LHCN-M2 (cell line): ENCODE results near the gene CDH12. TPM values are rescaled to one million over a fixed set of nuclear protein-coding genes. Genes with fewer than 3 reads are reported as not detected.

Experiments
- DNase-seq: peaks from one replicate; pipeline ENCODE4 v3.0.0-alpha.2; 2012; ENCODE audit warnings: low read depth
- total RNA-seq: library from RNA; depleted of rRNA; stranded (reverse); fragments of >200 nt; gene quantifications from 2 replicates; pipeline ENCODE4 v1.2.3, GENCODE V29; 2014

CDH12 gene
- total RNA-seq, 1 experiment from 2014 or later: not detected

DNA sequence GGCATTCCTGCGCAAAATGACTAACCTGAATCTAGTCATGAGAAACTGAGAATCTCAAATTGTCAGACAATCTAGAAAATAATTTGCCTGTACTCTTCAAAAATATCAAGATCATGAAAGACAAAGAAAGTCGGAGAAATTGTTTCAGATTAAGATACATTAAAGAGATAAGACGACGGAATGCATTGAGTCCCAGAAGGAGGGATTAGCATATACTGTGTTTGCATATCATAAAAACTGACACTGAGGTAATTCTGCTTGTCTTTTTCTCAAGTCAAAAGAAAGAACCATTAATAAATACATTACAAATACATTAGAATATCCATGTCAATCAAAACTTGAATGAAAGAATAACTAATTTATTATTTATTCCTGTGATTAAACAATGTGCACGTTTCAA, 88.4 kb downstream of the CDH12 start:
- DNase-seq: no peak

DNA sequence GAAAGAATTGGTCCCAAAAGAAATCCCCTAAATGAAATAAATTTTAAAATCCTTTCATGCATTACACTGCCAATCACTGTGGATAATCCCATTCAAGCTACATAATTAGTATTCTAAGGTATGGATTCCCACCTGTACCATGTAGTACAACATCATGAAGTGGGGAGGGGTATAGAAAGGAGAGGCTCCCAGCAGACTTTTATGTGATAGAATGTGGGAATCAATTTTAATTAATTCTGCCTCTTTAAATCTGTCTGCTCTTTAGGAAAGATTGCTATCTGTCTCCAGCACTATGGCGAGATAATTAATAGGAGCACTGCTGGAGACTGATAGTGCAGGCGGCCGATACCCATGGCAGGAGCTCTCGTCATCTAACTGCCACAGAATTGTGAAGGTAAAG, 95.4 kb downstream of the CDH12 start:
- DNase-seq: no peak

DNA sequence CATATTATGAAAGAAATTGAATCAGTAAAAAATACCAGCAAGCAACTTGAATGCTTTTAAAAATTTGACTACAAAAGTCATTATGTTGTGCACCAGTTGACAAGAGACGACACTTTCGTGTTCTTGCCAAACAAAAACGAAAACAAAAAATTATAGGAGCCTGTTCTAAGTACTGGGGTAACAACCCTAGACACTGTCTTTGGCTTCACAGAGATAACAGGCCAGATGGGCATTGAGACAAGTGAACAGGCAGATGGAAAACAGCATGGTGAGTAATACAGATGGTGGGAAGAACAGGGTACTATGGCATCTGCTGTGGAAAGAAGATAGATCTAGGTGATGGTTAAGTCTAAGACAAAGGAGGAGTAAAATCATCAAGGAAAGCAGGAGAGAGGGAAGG, 99.0 kb downstream of the CDH12 start:
- no peak for DNase-seq

DNA sequence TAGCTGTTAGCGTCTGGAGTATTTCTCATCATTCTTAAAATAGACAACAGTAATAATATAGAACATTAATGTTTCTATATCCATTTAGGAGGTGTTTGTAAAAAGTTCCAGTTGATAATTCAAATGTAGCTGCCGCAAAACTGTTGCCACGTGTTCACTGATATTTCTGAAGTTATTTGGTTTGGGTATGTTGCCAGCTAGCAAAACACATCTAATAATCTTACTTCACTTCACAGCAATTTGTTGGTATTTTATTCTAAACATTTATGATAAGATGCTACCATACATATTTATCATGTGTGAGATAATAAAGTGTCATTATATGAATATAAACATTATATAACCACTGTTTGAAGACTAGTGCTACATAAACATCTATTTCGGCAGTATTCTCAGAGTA, 101.6 kb downstream of the CDH12 start:
- no peak for DNase-seq

DNA sequence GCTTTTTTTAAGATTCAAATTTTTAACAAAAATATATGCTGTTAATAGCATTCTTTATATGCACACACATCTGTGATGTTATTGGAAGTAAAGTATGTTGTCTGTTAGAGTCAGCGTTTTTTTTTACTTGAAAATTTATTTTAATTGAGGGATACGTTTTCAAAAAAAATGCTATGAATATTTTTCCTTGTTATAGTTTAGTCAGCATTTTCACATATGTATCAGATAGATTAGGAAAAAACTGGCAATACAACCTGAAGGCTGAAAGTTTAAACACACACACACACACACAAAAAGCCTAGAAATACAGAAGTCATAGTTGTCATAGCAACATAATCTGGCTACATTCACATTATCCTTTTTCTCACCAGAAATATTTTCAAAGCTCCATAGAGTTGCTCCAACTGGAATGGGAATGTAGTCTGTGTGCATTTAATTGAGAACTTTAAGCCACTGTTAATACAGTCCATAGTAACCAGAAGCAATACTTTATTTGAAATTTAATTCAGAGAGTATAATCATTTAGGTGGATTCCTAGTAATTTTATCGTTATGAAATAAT, 116.6 kb downstream of the CDH12 start:
- no peak for DNase-seq

DNA sequence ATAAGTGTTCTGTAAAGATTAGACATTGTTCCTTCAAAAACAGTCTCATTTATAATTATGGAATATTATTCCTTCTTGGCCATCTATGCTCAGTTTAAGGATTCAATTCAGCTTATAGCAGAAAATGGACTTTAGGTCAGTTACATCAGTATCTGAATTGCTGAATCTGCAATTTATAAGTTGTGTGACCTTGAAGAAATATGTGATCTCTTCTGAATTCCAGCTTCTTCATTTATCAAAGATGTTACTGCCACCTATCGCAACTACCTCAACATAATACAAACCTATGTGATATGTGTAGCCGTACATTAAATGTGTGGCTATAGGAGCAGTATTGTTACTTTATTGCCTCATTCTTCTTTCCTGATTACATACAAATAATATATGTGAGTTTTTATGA, 118.2 kb downstream of the CDH12 start:
- DNase-seq: no peak

DNA sequence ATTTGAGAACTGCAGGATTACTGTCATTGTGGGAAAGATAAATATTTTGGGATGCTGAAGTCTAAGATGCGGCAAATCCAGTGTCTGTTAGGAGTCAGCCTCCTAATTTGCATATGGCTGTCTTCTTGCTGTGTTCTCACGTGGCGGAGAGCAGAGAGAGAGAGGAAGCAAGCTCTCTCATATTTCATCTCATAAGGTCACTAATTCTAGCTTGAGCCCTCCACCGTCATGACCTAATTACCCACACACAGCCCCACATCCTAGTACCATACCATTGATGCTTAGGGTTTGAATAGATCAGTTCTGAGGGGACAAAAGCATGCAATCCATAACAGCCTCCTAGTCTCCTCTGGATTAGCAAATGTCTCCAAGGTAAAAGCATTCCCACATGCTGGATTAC, 124.5 kb downstream of the CDH12 start:
- DNase-seq: no peak

DNA sequence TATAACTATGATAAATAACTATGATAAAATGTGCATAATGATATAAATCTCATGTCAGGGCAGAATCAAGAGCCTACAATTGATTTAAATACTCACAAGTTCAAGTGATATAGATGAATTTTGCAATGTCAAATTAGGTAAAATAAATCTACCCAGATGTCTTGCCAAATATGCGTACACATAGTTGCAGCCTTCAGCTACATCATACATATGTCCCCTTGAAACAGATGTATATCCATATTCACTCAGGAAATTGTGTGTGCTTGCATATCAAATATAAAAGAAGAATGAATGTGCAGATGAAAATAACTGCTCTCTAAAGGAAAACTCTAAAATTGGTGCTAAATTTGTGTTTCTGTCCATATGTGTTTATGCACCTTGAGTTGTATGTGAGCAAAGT, 130.7 kb downstream of the CDH12 start:
- no peak for DNase-seq

DNA sequence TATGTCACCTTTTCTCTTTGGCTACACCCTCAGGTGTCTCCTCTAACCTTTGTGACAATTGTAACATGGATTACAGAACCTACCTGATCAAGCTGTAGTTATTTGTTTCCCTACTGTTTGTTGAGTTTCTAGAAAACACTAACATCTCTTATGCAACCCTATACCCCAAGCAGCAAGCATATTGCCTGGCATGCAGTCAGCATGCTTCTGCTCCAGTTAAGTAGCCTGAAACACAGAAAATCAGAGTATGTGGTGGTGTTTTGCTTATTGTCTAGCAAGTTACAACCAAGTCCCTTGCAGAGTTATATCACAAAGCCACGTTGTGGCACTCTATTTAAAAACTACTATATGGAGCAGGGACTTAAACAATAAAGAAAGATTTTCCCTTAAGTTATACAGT, 131.1 kb downstream of the CDH12 start:
- no peak for DNase-seq

DNA sequence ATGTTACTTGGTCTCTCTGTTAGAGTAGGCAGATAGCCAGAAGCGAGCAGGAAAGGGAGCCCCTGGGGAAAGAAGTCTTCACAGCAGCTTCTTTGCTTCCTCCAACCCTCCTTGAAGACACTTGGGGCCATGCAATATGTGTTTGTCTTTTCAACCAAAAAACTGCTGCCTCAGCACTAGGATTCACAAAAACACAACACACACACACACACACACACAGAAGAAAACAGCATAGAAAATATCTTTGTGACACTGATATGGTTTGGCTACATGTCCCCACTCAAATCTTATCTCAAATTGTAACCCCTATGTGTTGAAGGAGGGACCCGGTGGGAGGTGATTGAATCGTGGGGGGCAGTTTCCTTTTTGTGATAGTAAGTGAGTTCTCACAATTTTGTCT, 133.3 kb downstream of the CDH12 start:
- DNase-seq: no peak

DNA sequence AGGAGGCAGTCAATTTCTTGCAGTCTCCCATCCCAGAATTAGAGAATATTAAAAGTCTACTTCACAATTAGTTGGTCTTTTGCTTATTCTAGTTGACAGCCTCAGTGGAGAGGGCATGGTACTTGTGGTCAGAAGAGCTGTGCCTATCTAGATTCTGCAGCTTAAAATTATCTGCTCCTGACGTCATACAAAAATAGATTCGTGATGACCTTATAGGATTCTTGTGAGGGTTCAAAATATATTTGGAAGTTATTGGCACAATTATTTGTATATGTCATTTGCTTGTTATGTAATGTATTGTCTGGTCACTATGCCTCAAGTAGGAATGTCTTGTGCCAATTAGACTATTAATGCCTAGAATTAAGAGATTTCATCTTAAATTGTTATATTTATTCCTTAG, 142.5 kb downstream of the CDH12 start:
- no peak for DNase-seq

DNA sequence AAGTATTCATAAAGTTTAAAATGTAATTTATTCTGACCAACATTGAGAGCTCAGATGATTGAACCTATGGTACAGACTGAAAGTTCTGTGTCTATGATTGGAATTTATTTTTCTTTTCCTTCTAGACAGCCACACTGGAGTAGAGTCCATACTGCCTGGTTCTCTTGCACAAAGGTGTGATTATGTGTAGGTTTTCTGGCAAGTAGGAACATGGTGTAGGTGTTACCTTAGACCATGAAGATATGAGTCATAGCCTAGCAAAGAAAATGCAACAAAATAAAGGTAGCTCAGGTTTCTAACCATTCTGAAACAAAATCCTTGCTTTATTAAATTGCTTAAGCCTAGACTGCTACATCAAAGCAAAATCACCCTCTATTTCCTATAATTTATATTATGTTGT, 143.4 kb downstream of the CDH12 start:
- DNase-seq: no peak

DNA sequence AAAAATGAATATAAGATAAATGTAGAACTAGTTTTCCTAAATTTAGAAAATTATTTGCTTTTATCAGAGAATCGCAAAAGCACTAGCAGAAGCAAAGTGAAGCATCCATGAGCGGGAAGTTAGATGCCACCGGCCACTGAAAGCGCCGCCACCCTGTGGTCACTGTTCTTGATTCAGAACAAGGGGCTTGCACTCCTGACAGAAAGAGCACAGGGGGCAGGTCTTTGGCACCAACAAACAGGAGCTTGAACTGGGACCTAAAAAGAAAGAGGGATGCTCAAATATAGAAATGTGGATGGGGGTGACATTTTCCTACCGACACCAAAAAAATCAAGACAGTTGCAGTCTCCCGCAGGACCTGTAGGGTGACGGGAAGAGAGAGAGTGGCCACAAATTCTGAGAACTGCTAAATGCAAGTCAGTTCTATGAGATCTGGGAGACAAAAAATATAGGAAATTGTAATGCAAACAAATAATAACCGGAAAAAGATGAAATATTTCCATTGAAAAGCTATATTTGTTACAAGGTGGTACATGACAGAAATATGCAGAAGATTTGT, 144.3 kb downstream of the CDH12 start:
- DNase-seq: no peak

DNA sequence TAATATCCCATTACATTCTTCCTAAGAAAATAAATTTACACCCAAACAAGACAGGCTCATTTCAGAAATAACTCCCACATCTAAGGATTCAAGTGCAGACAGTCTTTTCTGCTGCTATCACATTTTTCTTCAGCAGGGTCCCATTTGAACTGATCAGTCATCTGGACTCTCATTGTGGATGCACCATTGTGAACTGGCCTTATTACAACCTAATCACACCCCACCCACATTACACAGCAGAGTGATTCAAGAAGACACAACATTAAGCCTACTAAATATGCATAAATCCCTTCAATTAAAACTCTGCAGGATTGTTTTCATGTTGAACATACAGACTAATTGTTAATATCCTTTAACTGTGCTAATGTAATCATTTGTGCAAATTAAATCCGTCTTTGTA, 146.2 kb downstream of the CDH12 start:
- DNase-seq: no peak

DNA sequence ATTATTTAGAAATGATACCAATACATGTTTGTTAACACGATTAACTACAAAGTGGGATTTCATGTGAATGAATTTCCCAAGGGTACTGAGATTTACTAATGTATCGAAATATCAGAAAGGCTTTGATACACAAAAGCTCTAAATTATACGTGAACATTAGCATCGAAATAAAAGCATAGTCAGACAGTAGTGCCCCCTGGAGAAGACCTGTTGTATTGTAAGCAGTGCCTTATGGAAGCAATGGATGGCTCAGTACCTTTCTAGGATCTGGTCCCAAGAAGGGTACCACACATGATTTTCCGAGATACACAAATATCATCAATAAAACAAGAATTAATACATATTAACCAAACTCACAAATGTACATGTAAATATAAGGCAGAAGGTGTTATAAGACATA, 153.8 kb downstream of the CDH12 start:
- no peak for DNase-seq

DNA sequence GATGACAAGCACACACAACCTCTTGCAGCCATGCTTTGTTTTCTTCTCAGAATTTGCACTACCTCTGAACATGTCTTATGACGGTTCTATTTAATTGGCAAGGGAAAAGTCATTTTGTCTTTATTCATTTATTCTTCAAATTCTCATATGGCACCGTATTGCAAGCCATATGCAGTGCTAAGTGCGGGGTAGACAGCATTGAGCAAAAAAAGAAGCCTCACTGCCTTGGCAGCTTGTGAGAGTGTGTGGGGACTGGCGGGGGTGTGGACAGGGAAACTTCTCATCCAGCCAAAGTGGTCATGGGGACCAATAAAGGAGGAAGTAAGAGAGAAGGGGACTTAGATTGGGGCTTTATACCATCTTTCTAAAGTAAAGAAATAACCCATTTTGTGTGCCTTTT, 160.0 kb downstream of the CDH12 start:
- DNase-seq: no peak

DNA sequence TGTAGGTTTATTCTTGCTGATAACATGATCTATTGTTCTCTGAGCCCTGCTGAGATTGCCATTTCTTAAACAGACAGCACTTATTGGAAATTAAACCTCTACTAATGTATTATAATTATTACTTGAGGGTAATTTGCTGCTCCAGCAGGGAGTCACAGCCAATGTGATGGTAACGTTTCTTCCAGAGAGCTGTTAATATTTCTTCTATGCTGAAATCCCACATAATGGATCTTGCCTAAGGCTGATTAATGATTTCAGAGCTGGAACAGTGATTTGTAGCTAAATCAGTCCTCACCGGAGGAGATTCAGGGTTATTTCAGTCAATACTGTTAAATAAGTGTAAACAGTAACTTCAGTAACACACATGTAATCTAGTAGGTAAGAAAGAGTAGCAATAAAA, 170.1 kb downstream of the CDH12 start:
- DNase-seq: no peak

DNA sequence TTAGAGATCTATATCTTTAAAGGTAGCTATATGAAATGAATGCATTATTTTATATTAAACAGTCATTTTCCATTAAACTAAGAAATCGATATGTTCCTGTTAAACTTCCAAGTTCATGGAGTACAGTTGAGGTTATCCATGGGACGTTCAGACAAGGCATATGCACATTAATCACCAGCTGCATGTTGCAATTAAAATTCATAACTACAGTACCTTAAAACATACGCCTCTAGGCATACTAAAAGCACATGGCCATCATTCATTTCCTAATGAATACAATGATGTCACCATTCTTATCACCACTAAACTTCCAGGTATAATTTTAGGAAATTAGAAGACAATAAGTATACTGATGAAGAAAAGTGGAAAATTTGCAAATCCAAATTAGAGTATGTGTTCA, 174.3 kb downstream of the CDH12 start:
- no peak for DNase-seq

DNA sequence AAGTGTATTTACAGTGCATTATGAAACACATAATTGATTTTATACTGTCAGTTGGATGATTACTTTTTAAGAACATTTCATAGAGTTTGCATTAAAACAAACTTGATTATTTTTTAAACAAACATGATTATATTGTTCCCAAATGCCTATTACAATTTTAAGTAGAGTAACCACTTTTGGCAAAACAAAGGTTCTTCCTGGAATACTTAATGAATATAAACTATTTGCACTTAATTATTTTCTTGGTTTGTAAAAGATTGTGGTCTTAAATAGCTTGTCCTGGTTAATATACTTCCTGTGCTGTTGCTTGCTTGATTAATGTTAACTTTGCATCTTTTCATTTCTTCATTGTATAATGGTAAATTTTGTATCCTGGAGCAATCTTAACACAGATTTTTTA, 180.0 kb downstream of the CDH12 start:
- DNase-seq: no peak

DNA sequence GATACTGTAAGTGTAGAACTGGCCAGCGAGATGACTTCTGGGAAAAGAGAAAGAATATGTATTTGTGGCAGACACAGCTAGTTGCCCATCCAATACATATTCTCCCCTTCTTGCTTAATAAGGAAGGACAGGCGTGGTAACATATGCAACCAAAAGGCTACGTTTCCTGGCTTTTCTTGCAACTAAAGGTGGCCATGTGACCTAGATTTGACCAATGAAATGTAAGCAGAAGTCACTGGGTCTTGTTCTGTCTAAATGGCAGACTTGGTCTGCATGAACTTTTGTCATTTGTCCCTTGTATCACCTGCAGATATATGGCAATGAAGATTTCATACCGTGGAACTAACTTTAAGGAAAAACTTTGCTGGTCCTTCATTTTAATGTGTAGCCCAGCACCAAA, 183.8 kb downstream of the CDH12 start:
- no peak for DNase-seq

DNA sequence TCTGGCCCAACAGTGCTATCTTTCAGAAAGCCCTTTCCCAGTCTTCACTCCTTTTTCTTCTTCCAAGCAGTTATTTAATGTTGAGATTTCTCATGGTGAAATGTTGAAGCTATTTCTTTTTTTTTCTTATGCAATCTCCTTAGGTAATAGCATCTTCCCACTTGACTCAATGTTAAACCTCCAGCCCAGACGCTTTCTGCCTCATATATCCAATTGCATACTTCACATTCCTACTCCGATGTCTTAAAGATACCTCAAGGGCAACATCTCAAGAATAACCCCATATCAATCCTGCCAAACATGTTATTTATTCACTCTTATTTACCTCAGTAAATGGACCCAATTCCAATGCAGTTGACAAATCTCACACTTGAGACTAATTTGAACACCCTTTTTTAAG, 187.3 kb downstream of the CDH12 start:
- no peak for DNase-seq

DNA sequence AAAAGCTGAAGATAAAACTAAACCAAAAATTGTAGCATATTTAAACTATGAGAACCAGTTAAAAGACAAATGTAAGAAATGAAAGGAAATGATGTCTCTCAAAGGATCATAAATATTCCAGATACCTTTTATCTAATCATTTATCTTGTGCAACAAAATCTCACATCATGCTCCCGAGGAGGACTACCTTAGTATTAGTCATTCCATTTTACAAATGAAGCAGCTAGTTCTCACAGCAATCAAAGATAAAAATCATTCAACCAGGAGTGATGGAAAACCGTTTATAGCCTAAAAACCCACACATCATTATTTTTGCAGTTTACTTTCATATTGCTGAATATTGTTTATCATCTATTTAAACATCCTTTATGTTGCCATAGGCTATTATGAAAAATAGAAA, 190.0 kb downstream of the CDH12 start:
- DNase-seq: no peak

DNA sequence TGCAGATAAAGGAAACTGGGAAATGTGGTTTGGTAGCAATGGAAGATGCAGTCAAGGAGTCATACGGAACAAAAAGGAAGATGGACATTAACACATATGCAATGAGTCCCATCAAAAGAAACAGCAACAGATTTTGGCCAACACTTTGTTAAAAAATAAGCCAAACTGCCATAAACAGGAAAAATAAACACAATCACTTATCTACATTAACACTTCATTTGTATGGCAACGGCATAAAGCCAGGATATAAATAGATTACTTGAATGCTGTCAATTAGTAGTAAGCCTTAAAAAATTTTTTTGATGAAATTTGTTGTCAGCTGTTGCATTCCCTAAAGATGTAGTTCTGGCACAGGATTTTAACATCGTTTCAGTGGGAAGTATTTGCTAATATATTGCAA, 190.8 kb downstream of the CDH12 start:
- no peak for DNase-seq

DNA sequence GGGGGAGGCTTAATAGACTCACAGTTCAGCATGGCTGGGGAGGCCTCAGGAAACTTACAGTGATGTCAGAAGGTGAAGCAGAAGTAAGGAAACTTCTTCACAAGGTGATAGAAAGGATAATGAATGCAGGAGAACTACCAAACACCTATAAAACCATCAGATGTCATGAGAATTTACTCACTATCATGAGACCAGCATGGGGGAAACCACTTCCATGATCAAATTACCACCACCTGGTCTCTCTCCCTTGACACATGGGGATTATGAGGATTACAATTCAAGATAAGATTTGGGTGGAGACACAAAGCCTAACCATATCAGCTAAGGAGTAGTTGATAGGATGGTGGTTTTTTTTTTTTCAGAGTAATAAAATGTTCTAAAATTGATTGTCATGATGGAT, 201.8 kb downstream of the CDH12 start:
- no peak for DNase-seq
